EL (cell line): ENCODE results near the gene SUSD6.

Experiments
- DNase-seq: peaks from one replicate; pipeline ENCODE4 v3.0.0-alpha.2; 2016

The SUSD6 gene

DNA sequence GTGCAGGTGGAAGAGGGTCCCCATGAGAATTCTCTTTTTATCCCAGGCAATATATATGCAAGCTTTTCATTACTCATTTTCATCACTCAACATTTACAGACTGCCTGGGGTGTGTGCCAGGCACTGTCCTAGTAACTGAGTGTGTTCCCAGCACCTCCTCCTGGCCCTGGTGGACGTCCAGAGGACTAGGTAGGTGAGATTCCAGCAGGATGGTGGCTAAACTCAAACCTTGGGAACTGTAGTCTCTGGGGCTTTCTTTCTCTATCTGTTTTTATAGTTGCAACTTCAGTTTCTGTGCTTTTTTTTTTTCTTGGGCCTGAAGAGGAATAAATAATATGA lies 63.8 kb downstream of the SUSD6 start:
- DNase-seq: no peak

GRCh38 chr14:69675877-69676416 lies 64.6 kb downstream of the SUSD6 start:
- no peak for DNase-seq

DNA sequence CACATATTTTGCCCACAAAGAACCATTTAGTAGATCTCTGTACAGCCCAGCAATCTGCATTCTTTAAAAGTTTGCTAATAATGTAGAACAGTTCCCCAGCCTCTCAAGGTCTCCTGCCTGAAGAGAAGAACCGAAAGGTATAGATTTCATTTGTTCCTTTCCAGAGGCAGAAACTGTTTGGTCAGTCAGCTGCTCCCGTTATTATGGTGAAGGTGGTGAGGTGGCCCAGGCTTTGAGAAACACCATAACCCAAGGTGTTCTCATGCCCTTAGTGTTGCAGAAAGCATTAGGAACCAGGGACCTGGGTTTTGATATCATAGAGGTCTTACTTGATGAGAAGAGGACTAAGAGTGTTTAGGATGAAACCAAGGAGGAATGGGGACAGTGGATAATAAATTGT lies 65.3 kb downstream of the SUSD6 start:
- DNase-seq: no peak

DNA sequence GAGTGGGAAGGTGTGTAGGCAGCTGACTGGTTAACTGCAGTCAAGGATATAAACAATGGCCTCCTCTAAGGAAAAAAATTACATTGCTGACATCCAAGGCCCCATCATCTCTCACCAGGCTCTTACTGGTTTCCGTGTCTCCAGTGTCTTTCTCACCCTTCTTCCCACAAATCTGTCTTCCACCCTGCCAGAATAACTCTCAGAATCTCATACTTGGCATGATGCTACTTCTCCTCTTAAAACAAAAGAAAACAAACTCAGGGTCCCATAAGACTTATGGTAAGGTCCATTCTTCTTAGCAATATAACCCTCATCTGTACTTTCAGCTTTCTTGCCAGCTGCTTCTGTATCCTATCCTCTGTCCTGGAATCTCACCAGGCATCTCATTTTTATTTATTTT lies 68.9 kb downstream of the SUSD6 start:
- no peak for DNase-seq

GRCh38 chr14:69682136-69682535 lies 70.7 kb downstream of the SUSD6 start:
- DNase-seq: no peak

GRCh38 chr14:69682621-69683263 lies 71.3 kb downstream of the SUSD6 start:
- DNase-seq: no peak

DNA sequence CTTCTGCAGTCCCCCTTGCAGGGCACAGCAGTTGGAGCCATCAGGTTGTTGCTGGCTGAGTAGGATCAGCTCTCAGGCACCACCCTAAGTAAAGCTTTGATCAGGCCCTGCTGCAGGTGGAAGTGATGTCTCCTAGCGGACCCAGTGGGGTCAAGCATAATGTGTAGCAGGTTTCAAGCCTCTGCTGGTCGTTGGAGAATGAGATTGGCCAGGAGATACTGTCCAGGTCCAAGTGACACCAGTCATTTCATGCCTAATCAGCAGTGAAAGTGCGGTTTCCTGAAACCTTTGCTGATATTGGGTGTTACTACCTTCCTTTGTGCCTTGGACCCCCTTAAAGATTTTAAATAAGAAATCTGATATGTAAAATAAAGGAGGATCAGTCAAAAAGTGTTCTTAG lies 72.6 kb downstream of the SUSD6 start:
- DNase-seq: no peak

- DNase-seq: no peak
These were observed 73.2 kb downstream of the SUSD6 start for GRCh38 chr14:69684461-69685217.

DNA sequence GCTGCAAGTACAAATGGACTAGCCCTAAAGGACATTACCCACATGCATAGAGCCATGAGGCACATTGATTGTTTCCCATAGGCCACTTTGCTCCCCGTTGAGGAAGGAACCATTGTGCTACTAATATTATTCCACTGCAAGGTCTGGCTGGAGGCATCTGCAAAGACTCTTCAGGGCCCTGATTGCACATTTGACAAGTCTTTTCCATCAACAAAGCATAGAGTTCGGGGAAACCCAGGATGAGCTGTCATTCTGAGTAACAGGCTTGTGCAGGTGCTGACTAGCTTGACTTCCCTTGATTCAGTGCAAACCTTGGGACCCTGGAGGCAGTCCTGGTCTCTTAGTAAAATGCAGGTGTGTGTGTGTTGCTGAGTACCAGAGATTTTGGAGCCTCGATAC lies 73.8 kb downstream of the SUSD6 start:
- no peak for DNase-seq

DNA sequence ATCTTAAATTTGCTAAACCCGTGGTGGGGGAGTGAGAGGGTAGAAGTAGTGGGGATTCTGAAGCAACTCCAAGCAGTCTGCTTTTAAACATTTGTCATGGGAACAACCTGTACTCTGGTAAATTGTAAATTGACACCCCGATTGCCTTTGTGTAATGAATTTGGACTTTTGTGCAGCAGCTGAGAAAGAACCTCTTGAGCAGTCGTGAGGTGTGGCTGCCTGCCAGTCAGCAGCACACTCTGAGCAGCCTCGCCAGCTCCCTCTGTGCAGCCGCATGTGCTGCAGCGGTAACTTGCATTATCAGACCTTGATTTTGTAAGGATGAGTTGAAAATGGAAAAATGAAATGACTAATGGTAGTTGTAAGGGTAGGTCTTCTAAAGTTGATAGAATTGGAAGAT lies 74.3 kb downstream of the SUSD6 start:
- no peak for DNase-seq

DNA sequence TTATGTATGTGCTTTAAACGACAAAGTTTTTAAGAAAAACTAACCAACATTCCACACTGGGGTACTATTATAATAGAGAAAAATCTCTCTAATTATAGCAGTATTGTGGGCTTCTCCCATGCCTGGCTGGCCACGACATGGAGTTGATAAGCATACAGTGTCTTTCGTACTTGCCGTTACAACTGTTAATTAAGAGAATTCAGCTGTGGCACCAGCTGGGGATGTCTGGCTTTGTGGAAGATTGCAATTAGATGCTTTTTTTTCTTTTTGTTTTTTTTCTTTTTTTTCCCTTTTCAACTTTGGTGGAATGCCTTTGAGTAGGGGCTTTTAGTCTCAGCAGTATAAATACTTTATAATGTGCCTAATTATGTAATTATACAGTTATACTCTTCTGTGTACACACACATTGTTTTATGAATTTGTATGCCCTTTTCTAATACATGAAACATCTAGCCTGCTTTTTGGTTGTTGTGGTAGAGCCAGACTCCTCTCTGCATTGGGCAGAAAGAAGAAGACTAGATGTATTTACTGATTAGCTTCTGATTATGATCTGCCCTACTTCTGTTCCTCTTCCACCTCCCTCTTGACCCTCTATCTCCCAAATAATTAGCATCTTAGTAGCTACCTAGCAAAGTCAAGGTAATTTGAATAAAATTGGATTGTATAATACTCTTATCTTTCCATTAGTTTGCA lies 76.4 kb downstream of the SUSD6 start:
- no peak for DNase-seq

DNA sequence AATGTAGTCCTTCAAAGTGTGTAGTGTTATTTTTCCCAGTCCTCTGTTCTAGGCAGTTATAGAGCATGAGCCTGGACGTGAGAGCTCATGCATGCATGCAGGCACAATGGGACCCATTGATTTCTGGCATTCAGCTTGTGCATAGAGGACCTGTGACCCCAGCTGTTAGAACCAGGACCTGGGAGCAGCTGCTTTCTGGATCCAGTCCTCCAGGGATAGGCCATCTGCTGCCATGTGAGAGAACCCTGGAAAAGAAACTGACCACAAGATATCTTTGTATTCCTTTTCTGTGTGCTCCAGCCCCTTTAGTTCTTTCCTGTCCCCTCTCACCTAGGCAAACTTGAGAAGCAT lies 76.9 kb downstream of the SUSD6 start:
- DNase-seq: no peak

DNA sequence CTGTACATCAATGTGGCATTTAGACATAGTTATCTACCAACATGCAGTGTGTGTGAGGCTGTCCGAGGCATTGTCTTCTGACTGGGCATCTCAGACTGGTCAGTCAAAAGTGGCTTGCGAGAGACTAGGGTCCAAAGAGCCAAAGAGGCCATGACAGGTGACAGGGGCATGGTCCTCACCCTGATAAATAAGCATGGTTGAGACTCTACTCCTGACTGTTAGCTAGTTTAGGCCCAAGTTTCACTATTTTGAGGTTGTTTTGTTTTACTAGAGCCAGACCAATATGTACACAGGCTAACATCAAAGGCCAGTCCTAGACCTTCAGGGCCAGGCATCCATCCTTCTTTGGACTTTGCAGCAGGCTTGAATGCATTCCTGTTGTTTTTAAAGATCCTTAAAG lies 78.6 kb downstream of the SUSD6 start:
- no peak for DNase-seq

DNA sequence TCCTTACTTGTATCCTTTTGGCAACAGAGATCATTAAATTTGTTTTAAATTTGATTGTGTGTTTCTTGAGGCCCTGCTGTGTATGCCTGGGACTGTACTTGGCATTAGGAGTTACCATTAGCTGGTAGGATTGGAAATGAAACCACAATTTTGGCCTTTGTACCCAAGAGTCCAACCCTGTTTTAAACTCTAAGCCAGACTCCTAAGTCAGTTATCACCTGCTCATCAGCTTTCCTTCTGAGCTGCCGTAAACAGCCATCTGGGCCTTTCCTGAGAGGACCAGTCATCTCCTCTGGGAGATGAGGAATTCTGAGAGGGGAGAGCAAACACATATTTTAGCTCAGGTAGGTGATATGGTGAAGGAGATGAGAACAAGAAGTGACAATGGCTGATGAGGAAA lies 81.2 kb downstream of the SUSD6 start:
- no peak for DNase-seq

DNA sequence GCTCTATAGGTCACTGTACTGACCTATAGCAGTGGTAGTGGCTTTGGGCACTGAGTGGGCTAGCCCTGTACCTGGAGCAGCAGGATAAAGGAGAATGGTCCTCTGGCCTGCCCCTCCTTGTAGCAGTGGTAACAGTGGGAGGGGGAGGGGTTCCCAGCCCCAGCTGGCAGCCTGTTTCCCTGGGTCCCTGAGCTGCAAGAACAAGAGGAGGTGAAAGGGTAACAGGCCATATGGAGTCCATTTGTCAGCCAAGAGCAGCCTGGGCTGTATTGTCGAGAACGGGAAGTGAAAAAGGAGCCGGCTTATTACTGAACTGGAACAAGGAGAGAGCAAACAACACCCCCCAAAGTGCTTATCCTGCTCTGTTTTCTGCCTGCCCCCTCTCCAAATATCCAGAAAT lies 81.7 kb downstream of the SUSD6 start:
- no peak for DNase-seq

- DNase-seq: no peak
These were observed 82.7 kb downstream of the SUSD6 start for GRCh38 chr14:69693801-69694729.

DNA sequence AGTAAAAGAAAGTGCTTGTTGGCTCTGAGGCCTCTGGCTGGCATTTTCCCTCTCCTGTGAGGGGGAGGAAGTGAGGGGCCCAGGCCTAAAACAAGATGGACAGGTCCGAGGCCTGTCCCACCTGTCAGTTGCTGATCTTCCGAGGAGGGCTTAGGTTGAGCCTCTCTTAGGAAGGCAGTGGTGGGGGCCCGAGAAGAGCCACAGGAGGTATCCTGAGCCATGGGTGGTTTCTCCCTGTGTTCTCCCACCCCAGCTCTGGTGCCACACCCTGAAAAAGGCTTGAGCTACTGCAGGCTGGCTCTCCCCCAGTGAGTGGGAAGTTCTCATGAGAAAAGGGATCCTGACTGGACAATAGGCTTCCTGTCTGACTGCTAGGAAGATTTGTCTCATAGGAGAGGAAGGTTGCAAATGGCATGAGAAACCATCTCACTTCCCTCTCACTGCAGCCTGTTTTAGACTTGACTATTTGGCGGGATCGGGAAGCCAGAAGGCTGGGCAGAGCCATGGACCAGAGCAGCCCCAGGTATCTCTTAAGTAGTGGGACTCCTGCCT lies 83.4 kb downstream of the SUSD6 start:
- DNase-seq: no peak

GRCh38 chr14:69695322-69696203 lies 84.2 kb downstream of the SUSD6 start:
- DNase-seq: no peak

DNA sequence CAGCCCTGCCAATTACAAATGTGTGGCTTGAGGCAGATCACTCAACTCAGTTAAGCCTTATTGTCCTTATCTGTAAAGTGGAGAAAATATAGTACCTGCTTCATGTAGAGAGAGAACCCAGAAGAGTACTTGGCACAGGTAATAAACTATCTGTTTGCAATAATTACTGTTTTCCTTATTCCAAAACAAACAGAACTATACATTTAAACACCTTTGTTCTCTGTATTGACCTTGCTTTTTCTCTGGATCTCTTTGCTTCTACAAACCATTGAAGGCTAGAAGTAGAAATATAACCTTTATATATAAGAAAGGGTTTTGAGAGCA lies 84.8 kb downstream of the SUSD6 start:
- no peak for DNase-seq

DNA sequence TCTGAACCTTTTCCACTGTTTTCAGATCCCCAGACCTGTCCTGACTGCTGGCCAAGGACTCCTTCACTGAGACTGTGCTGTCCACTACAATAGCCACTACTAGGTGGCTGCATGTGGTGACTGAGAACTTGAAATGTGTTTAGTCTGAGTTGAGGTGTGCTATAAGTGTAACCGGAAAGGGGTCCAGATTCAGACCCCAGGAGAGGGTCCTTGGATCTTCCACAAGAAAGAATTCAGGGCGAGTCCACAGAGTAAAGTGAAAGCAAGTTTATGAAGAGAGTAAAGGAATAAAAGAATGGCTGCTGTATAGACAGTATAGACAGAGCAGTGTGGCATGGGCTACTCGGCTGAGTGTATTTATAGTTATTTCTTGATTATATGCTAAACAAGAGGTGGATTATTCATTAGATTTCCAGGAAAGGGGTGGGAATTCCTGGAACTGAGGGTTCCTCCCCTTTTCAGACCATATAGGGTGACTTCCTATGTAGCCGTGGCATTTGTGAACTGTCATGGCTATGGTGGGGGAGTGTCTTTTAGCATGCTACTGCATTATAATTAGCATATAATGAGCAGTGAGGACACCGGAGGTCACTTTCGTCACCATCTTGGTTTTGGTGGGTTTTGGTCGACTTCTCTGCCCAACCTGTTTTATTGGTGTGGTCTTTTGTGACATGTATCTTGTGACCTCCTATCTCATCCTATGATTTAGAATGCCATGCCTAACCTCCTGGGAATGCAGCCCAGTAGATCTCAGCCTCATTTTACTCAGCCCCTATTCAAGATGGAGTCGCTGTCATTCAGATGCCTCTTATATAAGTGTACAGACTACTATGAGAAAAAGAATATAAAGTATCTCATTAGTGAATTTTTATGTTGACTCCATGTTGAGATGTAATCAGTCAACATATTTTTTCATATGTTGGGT lies 85.5 kb downstream of the SUSD6 start:
- DNase-seq: no peak

DNA sequence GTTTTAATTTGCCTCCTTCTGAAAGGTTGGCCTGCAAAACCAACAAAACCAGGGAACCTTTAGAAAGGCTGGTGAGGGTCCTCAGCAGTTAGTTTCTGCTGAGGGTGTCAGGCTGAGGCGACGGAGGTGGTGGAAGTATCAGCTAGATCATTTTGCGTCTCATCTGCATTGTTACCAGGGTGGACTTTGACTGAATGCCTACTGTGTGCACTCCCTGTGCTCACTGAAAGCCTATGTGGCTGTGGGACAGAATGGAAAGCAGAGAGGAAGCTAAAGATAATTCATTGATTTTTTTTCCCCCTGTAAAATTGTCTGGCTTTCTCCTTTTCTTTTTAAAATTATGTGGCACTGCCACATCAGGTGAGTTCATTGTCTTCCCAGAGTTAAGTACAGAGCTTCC lies 87.2 kb downstream of the SUSD6 start:
- DNase-seq: no peak
